A673 (cell line): ENCODE data around the gene UBALD1.

Experiments
- EZH2 ChIP-seq: fragments of 200-600 bp; sonication (generic); IDR thresholded peaks from 2 replicates; pipeline ENCODE4 v1.6.1; 2017; ENCODE audit warnings: borderline replicate concordance, low read depth, mild to moderate bottlenecking, mixed read lengths, antibody characterized with exemption, low read length; ENCODE audit not compliant: poor library complexity, severe bottlenecking
- TF ChIP-seq, protein P1 (sequence below): fragments of 300-800, 200-600 bp; sonication (generic); conservative IDR thresholded peaks from 2 replicates; pipeline ENCODE4 v1.5.1; 2017; ENCODE audit warnings: low read depth, mild to moderate bottlenecking, antibody characterized with exemption, low read length, moderate library complexity, mixed read lengths

DNA sequence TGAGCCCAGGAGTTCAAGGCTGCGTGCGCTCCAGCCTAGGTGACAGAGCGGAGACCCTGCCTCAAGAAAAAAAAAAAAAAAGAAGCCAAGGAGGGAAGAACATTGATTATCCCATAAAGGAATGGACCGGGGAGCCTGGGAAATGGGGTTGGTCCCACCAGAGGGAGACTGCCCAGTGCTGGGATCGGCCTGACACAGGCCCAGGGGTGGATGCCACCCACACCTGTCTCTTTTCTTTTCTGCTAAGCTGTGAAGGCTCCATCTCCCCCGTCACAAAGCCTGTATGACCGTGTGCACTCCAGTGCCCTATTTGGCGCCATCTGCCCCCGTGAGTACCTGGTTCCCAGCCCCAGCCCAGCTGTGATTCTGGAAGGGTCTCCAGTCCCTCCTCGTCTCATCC is 15.7 kb downstream of the UBALD1 start:
- TF ChIP-seq, protein P1, sequence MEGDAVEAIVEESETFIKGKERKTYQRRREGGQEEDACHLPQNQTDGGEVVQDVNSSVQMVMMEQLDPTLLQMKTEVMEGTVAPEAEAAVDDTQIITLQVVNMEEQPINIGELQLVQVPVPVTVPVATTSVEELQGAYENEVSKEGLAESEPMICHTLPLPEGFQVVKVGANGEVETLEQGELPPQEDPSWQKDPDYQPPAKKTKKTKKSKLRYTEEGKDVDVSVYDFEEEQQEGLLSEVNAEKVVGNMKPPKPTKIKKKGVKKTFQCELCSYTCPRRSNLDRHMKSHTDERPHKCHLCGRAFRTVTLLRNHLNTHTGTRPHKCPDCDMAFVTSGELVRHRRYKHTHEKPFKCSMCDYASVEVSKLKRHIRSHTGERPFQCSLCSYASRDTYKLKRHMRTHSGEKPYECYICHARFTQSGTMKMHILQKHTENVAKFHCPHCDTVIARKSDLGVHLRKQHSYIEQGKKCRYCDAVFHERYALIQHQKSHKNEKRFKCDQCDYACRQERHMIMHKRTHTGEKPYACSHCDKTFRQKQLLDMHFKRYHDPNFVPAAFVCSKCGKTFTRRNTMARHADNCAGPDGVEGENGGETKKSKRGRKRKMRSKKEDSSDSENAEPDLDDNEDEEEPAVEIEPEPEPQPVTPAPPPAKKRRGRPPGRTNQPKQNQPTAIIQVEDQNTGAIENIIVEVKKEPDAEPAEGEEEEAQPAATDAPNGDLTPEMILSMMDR, result no peak
- no peak for TF ChIP-seq EZH2
